Endothelial cell of umbilical vein (primary cell): ENCODE measurements around the gene ARHGEF35. TPM values are rescaled to one million over a fixed set of nuclear protein-coding genes. Genes with fewer than 3 reads are reported as not detected.
"Not testable (repeated sequence)": the region's sequence is repeated elsewhere in the genome, so short reads cannot be mapped to it uniquely, and the experiment has no call there.

Experiments used
- BruUV-seq: library from RNA; stranded (reverse); fragments of 400-500 nt; replicated peaks from 2 replicates; lab custom pipeline; 2021; lab: Mats Ljungman, UMichigan
- CTCF ChIA-PET: fragments of 300-600, 350-600 bp; sonication (Branson Sonifier 250); formaldehyde crosslinking; loops from one replicate; lab custom pipeline; 2021; ENCODE audit warnings: antibody characterized with exemption, inconsistent platforms; lab: Charles Lee
- POLR2A ChIA-PET: fragments of 300-600, 350-600 bp; sonication (Branson Sonifier 250); formaldehyde crosslinking; loops from one replicate; lab custom pipeline; 2021; ENCODE audit warnings: antibody characterized with exemption, inconsistent platforms; lab: Charles Lee
- DNase-seq: peaks from one replicate; pipeline ENCODE4 v3.0.0-alpha.2; 2011; ENCODE audit warnings: low read depth, low spot score
- FAIRE-seq: peaks from 2 replicates; lab custom pipeline; 2011; peaks lifted over from hg19 to GRCh38; lab: Jason Lieb, UNC
- H2AFZ ChIP-seq: 2 replicates; pipeline ENCODE4 v1.6.0; 2012; ENCODE audit warnings: low read depth, low read length, control low read depth, inconsistent platforms
- H3K27ac ChIP-seq: 2 replicates; pipeline ENCODE4 v1.5.1; 2011; ENCODE audit warnings: low read depth, mild to moderate bottlenecking, control low read depth, low read length, moderate library complexity; ENCODE audit not compliant: insufficient read depth
- H3K27me3 ChIP-seq, 2 experiments: 2 replicates each; pipeline versions ENCODE4 v1.6.0 to v1.6.1; 2011; ENCODE audit warnings: low read length in 2 of 2, mixed read lengths in 1 of 2; ENCODE audit not compliant: control insufficient read depth in 2 of 2, insufficient read depth in 2 of 2
- H3K36me3 ChIP-seq, 2 experiments: 2 replicates in 1 of 2; 3 replicates in 1 of 2; pipeline ENCODE4 v1.5.1; 2011; ENCODE audit warnings: low read length in 2 of 2, mild to moderate bottlenecking in 1 of 2, moderate library complexity in 1 of 2; ENCODE audit not compliant: control insufficient read depth in 2 of 2, insufficient read depth in 2 of 2; ENCODE audit errors: extremely low read depth in 1 of 2
- H3K4me1 ChIP-seq: 3 replicates; pipeline ENCODE4 v1.5.1; 2011; ENCODE audit warnings: mild to moderate bottlenecking, low read length; ENCODE audit not compliant: control insufficient read depth, insufficient read depth; ENCODE audit errors: extremely low read depth
- H3K4me2 ChIP-seq: 2 replicates; pipeline ENCODE4 v1.6.1; 2011; ENCODE audit warnings: low read length, control low read depth, mixed read lengths; ENCODE audit not compliant: insufficient read depth
- H3K4me3 ChIP-seq, 3 experiments: fragments of 200-600 bp in 1 of 3; sonication (generic), shearing (Covaris generic) in 1 of 3; replicated peaks in 1 of 3; 2 replicates each; pipeline ENCODE4 v1.5.1; 2011 to 2016; ENCODE audit warnings: control low read depth in 3 of 3, low read length in 3 of 3, mild to moderate bottlenecking in 2 of 3, inconsistent platforms in 1 of 3, low read depth in 1 of 3, moderate library complexity in 1 of 3; ENCODE audit not compliant: insufficient read depth in 1 of 3
- H3K79me2 ChIP-seq: 2 replicates; pipeline ENCODE4 v1.6.0; 2012; ENCODE audit warnings: low read length, inconsistent platforms; ENCODE audit not compliant: control insufficient read depth, insufficient read depth
- H3K9ac ChIP-seq: replicated peaks from 2 replicates; pipeline ENCODE3; 2011; ENCODE audit warnings: low read length, control low read depth; ENCODE audit not compliant: insufficient read depth; ENCODE audit errors: extremely low read depth
- H3K9me1 ChIP-seq: replicated peaks from 3 replicates; pipeline ENCODE4 v1.6.0; 2011; ENCODE audit warnings: mild to moderate bottlenecking, low read length; ENCODE audit not compliant: control insufficient read depth, insufficient read depth; ENCODE audit errors: extremely low read depth
- H3K9me3 ChIP-seq: replicated peaks from 2 replicates; pipeline ENCODE4 v1.5.1; 2012; ENCODE audit warnings: low read length, inconsistent platforms; ENCODE audit not compliant: control insufficient read depth, insufficient read depth
- H4K20me1 ChIP-seq: replicated peaks from 2 replicates; pipeline ENCODE3; 2011; ENCODE audit warnings: mild to moderate bottlenecking, low read length; ENCODE audit not compliant: control insufficient read depth, insufficient read depth; ENCODE audit errors: extremely low read depth
- CTCF ChIP-seq, 2 donors: IDR thresholded peaks; 1 replicate in 1 of 2; 2 replicates in 1 of 2; pipeline ENCODE4 v1.5.1; 2011; ENCODE audit warnings: low read length in 2 of 2, mild to moderate bottlenecking in 2 of 2, moderate library complexity in 2 of 2, control low read depth in 1 of 2, inconsistent platforms in 1 of 2, low read depth in 1 of 2; ENCODE audit not compliant: insufficient read depth in 1 of 2; ENCODE audit errors: extremely low read depth in 1 of 2
- EZH2 ChIP-seq: IDR thresholded peaks from 2 replicates; pipeline ENCODE4 v1.6.1; 2012; ENCODE audit warnings: borderline replicate concordance, low read depth, mild to moderate bottlenecking, moderate library complexity, low read length, inconsistent platforms; ENCODE audit not compliant: severe bottlenecking
- MAX ChIP-seq: IDR thresholded peaks from 2 replicates; pipeline ENCODE4 v1.6.1; 2011; ENCODE audit not compliant: insufficient read depth, insufficient read length
- dilution Hi-C: fragments of 300-500 bp; cut with MboI; formaldehyde crosslinking; loops from one replicate; pipeline ENCODE4 v1.15.0; 2019; ENCODE audit warnings: low sequenced_read_pairs; ENCODE audit not compliant: extremely low pct_ligation_motif_present
- intact Hi-C: fragments of 100-400 bp; cut with micrococcal nuclease; formaldehyde crosslinking; loops from one replicate; pipeline ENCODE4 v1.10.0; 2022
- polyA plus RNA-seq, 4 experiments: library from polyadenylated mRNA; depleted of rRNA in 3 of 4; stranded (reverse) in 3 of 4; unstranded in 1 of 4; fragments of >200 nt; gene quantifications; 2 replicates each; pipeline versions ENCODE4 v1.2.1 to v1.2.3, GENCODE V29; 2011 to 2012; ENCODE audit warnings: missing spikeins in 1 of 4
- total RNA-seq: library from RNA; stranded (reverse); gene quantifications from 2 replicates; pipeline ENCODE4 v1.2.3, GENCODE V29; 2021

ARHGEF35 gene
- total and polyA plus RNA-seq, 2 donors (not counting 3 experiments of a cell fraction or from before 2014, with no cell fraction given) = 0.82 TPM; not detected in 1

- intact Hi-C loops, H3K79me2 ChIP-seq, H3K4me3 ChIP-seq, BruUV-seq, H3K9me3 ChIP-seq, POLR2A ChIA-PET, H3K36me3 ChIP-seq, H3K4me1 ChIP-seq, DNase-seq, H2AFZ ChIP-seq, H3K9me1 ChIP-seq, H3K4me2 ChIP-seq, dilution Hi-C loops, H4K20me1 ChIP-seq, H3K9ac ChIP-seq, H3K27ac ChIP-seq, H3K27me3 ChIP-seq: not testable (repeated sequence)
- FAIRE-seq = peak; percentile 4
- CTCF ChIA-PET = interaction anchor here (1.5 to 3.2 kb wide), 2 partner anchors 213 to 218 kb away, joined by 5 to 19 read pairs; no protein-coding TSS in a partner anchor
- TF ChIP-seq CTCF (IDR thresholded peaks at IDR 0.05; ENCODE audit: extremely low read depth in 1 of 2, insufficient read depth in 1 of 2, low read depth in 1 of 2, low read length in 2 of 2) = peak in 1 of 2 donors; percentile 36
These were observed 17.1 kb downstream of the ARHGEF35 start for GRCh38 chr7:144178380-144179164.

GRCh38 chr7:144174613-144175012 is 21.0 kb downstream of the ARHGEF35 start:
- dilution Hi-C loops (no loop called here), intact Hi-C loops (no loop called here)
- no peak for DNase-seq

GRCh38 chr7:144171594-144172350 is 23.9 kb downstream of the ARHGEF35 start:
- intact Hi-C loops = not testable (repeated sequence)

More at GRCh38 chr7:144174613-144175012, 21.0 kb downstream of the ARHGEF35 start:
- no peaks in the 10 kb centered on the region for H3K9me1 ChIP-seq
- no peak overlapping the region for H3K4me2 ChIP-seq
- H3K27ac ChIP-seq = no peak overlapping the region
- peaks cover 0 to 4% of the 10 kb centered on the region in 2 experiments for H3K27me3 ChIP-seq
- H3K9me3 ChIP-seq = no peaks in the 10 kb centered on the region
- no peak overlapping the region for H2AFZ ChIP-seq
- H3K36me3 ChIP-seq = no peaks in the 10 kb centered on the region
- no peak overlapping the region for H3K9ac ChIP-seq
- CTCF ChIA-PET = interaction anchor here (1.1 kb wide), 1 partner anchor 217 kb away, joined by 4 read pairs; no protein-coding TSS in a partner anchor
- FAIRE-seq = no peak
- H3K4me3 ChIP-seq = no peak overlapping the region
- POLR2A ChIA-PET = no interaction called here
- no peaks in the 10 kb centered on the region for H4K20me1 ChIP-seq
- no TSS peak for BruUV-seq
- no peaks in the 10 kb centered on the region for H3K79me2 ChIP-seq
- H3K4me1 ChIP-seq = no peaks in the 10 kb centered on the region
- TF ChIP-seq MAX (no peak), EZH2 (no peak)

More at GRCh38 chr7:144171594-144172350, 23.9 kb downstream of the ARHGEF35 start:
- dilution Hi-C loops, H3K9me3 ChIP-seq, H3K27me3 ChIP-seq, H3K9ac ChIP-seq, CTCF ChIA-PET, BruUV-seq, H4K20me1 ChIP-seq, DNase-seq, H3K9me1 ChIP-seq, H3K27ac ChIP-seq, H3K4me3 ChIP-seq, FAIRE-seq, H3K36me3 ChIP-seq, POLR2A ChIA-PET, H3K4me1 ChIP-seq, H2AFZ ChIP-seq, H3K4me2 ChIP-seq, H3K79me2 ChIP-seq: not testable (repeated sequence)
